ENCODE measurements around the gene OR10J5.

GRCh38 chr1:159532922-159533321, 2.9 kb downstream of the OR10J5 start:
- TF ChIP-seq CTCF (IDR thresholded peaks at IDR 0.05), result no peak
- no peak for TF ChIP-seq POLR2A (IDR thresholded peaks at IDR 0.05)
